Breast epithelium (tissue), 3 donors: Measurements from ENCODE around the gene RAPGEF4.

Source experiments
- POLR2A ChIP-seq: fragments of 450-650 bp; IDR thresholded peaks from one replicate; pipeline ENCODE4 v1.6.1; 2016; ENCODE audit warnings: antibody characterized with exemption, mild to moderate bottlenecking, moderate library complexity
- TF ChIP-seq, protein P1 (sequence below), 3 donors: fragments of 450-650 bp; IDR thresholded peaks; one replicate each; pipeline ENCODE4 v1.5.1; 2016 to 2017; ENCODE audit warnings: antibody characterized with exemption in 3 of 3, mild to moderate bottlenecking in 3 of 3, moderate library complexity in 3 of 3

- TF ChIP-seq, protein P1, sequence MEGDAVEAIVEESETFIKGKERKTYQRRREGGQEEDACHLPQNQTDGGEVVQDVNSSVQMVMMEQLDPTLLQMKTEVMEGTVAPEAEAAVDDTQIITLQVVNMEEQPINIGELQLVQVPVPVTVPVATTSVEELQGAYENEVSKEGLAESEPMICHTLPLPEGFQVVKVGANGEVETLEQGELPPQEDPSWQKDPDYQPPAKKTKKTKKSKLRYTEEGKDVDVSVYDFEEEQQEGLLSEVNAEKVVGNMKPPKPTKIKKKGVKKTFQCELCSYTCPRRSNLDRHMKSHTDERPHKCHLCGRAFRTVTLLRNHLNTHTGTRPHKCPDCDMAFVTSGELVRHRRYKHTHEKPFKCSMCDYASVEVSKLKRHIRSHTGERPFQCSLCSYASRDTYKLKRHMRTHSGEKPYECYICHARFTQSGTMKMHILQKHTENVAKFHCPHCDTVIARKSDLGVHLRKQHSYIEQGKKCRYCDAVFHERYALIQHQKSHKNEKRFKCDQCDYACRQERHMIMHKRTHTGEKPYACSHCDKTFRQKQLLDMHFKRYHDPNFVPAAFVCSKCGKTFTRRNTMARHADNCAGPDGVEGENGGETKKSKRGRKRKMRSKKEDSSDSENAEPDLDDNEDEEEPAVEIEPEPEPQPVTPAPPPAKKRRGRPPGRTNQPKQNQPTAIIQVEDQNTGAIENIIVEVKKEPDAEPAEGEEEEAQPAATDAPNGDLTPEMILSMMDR (IDR thresholded peaks at IDR 0.05): no peak
- TF ChIP-seq POLR2A: no peak
Measured at GRCh38 chr2:173079973-173080860, 344.6 kb downstream of the RAPGEF4 start.
